HG03565 (cell line): ENCODE results near the gene RAD51B.
A peak's percentile ranks its signal among the peaks of the same experiment; 100 is the strongest.

Experiments
- ATAC-seq: cut with Tn5 transposase; IDR thresholded peaks from one replicate; pipeline ENCODE4 v1.9.1; 2021; ENCODE audit warnings: mild to moderate bottlenecking, moderate library complexity; ENCODE audit not compliant: unreplicated experiment

The RAD51B gene

DNA sequence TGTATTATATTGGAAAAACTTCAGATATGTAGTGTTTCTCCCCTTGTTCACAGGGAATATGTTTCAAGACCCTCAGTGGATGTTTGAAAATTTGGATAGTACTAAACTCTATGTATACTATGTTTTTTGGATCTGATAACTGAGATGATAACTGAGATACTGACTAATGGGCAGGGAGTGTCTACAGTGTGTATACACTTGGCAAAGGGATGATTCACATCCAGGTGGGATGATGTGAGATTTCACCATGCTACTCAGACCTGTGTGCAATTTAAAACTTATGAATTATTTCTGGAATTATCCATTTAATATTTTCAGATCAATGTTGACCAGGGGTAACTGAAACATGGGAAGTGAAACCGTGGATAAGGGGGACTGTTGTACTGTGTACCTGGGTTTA, 13.8 kb downstream of the RAD51B start:
- ATAC-seq, result no peak

DNA sequence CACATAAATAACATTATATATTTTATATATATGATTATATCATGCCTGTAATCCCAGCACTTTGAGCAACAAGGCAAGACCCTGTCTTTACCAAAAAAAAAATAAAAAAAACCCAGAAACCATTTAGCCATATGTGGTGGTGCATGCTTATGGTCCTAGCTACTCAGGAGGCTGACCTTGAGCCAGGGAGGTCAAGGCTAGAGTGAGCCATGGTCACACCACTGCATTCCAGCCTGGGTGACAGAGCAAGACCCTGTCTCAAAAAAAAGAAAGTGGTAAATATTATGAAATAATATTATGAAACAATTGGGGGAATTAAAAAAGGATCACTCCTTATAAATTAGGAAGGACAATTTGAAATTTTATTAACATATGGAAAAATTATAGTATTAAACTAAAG, 16.0 kb downstream of the RAD51B start:
- ATAC-seq, result no peak

DNA sequence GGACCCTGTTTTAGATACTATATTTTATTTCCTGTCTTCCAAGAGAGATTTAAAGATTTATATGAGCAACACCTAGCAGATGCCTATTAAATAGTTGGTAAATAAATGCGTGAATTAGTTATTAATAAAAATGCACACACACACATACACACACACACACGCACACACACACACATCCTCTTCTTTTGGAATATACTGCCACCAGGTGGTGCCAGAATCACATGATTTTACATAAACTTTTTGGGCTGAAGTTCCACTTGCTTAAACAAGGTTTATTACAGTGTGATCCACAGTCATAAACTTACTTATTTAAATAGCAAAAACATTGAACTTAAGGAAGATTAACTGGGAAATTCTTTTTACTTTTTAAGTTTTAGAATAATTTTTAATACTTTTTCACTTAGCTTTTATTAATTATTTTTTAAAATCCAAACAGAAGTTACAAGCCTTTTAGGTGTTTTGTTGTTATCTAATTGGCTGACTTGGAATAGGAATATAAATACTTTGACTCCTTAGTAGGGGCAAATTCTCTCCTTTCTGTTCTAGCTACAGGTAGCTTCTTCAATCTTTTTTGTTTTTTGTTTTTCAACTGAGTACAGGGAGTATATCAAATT, 17.5 kb downstream of the RAD51B start:
- no peak for ATAC-seq

GRCh38 chr14:67846029-67846610, 26.5 kb downstream of the RAD51B start:
- no peak for ATAC-seq

DNA sequence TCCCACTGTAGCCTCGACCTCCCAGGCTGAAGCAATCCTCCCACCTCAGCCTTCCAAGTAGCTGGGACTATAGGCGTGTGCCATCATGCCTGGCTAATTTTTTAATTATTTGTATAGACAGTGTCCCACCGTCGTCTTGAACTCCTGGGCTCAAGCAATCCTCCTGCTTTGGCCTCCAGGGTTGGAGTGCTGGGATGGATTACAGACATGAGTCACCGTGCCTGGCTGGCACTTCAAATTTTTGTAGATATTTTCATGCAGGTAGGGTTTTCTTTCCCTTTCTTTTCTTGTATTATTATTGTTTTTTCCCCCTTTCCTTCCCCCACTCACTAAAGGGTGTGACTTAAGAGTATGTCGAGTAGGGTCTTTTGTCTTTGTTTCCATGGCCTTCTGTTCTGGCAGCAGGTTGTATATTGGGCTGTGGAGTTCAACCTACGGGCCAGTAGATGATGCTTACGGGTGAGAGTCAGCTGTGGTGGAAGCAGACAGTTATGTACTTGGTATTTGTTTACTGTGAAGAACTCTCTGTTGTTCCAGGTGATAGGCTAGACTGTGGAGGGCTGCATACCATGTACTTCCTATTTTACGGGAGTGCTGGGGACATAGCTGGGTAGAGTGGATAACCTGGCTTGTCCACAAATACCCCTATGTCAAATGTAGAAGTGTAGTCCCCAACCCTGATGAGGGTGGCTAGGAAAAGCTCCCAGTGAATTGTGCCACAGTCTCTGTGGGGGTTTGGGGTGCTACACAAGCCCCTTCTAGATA, 30.7 kb downstream of the RAD51B start:
- ATAC-seq, result no peak

- ATAC-seq, result no peak
Measured at GRCh38 chr14:67851785-67852410, 32.3 kb downstream of the RAD51B start.

DNA sequence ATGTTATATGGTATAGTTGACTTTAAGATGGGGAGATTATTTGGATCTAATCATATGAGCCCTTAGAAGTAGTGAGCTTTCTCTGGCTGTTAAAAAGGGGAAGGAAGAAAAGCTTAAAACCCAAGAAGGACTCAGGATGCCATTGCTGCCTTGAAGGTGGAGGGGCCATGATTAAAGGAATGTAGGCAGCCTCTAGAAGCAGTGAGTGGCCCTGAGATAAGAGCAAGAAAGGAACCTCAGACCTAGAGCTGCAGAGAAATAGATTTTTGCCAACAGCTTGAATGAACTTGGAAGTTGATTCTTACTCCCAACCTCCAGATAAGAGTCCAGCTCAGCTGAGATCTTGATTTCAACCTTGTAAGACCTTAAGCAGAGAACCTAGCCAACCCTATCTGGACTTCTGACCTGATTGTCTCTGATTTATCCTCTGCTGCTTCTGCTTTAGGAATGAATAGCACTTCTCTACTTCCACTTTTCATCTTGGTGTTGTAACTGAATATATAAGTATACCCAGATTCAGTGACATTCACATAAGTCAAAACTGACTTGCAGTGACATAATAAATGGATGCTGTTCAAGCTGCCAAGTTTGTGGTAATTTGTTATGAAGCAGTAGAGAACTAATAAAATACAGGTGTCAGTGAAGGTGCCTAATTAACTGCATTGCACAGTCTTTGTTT, 33.5 kb downstream of the RAD51B start:
- ATAC-seq, result no peak

- ATAC-seq, result no peak
Measured at GRCh38 chr14:67853715-67854114, 34.1 kb downstream of the RAD51B start.

- no peak for ATAC-seq
Measured at GRCh38 chr14:67856827-67857226, 37.2 kb downstream of the RAD51B start.

DNA sequence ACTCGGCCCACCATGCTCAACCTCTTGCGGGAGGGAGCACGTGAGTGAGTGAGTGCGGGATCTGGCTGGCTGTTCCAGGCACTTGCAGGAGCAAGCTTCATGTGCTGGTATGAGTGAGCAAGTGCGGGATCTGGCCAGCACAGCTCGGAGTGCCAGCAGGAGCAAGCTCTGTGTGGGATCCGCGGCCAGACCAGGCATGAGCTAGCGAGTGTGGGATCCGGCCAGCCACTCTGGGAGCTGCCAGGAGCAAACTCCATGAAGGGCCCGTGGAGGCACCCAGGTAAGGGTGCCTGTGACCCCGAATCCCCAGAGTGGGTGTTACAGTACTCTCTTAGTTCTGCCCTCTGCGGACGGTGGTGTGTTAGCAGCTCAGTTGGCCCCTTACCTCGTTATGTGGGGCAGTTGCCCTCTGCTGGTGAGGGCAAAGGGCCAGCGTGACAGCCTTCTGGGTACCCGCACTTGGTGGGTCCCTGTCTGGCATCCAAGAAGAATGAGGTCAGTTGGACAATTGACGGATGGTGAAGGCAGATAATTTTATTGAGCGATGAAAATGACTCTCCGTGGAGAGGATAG, 38.3 kb downstream of the RAD51B start:
- no peak for ATAC-seq

DNA sequence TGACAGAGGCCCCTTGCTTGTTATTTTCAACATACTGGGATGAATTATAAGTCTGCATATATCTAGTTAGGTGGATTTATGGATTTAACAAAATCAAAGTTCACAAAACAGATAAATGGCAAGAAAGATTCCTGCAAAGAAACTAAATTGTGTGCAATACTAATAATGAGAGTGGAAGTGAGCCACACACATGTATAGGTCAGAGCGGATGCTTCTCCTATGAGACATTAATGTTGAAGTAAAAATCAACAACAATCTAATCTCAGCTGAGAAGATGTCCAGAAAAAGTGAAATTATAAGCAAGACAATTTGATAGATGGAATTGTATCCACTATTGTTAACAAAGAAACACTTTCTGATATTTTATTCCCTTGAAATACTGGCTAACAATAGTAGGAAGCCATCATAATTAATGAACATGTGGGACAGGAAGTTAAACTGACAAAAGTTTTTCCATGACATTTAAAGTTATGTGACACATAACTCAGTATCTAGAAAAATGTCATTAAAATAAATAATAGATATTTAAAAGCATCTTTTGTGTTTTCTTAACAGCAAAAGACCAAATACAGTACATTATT, 39.7 kb downstream of the RAD51B start:
- no peak for ATAC-seq

DNA sequence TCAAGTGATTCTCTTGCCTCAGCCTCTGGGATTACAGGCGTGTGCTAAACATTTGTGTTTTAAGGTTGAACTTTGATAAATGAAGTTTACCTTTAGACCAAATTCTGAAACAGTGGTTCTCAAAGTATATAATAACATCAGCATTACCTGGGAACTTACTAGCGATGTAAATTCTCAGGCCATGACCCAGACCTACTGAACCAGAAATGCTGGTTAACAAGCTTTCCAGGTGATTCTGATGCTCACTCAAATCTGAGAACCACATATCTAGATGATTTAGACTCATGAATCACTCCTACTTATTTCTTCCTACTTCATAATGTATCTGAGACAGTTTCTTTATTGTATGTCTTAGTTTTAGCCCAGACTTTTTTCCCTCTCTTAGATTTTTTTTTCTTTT, 43.6 kb downstream of the RAD51B start:
- ATAC-seq, result no peak

DNA sequence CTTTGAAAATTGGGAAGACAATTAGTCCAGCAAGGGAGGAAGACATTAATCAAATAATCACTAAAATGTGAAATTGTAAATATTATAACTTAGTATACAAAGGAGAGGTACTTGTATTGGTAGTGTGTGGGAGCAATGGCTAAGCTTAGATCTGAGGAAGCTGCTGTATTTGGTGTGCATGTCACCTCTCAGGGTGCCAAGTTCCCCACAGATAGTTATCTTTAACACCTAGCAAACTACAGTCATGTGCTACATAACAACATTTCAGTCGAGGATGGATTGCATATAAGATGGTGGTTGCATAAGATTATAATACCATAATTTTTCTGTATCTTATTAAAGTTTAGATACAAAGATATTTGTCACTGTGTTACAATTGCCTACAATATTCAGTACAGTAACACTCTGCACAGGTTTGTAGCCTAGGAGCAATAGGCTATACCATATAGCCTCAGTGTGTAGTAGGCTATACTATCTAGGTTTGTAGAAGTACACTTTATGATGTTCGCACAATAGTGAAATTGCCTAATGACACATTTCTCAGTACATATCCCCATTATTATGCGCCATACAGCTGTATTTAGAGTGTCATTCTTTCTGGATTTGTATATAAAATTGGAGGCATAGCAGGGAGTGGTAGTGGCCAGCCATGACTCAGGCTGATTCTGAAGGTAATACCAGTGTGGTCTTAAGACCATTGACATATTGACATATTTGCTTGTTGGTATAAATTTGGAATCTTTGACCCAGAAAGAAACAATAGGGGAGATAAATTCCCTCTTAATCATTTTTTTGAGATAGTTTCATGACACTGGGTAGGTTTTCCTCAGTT, 55.8 kb downstream of the RAD51B start:
- ATAC-seq, result no peak

- ATAC-seq, result no peak
Measured at GRCh38 chr14:67879026-67879425, 59.4 kb downstream of the RAD51B start.

DNA sequence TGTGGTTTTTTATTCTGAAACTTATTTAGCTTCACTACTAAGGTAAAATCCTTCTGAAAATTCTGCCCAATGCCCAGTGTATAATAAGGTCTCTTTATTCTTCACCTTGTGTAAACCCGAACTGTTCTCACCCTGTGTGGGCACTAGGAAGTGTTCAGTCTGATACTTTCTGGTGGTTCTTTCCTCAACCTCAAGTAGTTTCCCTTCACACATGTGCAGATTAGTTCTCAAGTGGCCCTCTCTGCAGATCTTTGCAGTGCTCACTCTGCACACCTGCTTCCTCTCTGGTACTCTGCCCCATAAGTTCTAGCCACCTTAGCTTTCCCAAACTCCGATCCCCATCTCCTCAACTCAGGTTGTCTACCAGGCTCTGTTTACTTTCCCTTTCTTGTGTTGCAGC, 61.6 kb downstream of the RAD51B start:
- peak; percentile 75 for ATAC-seq

- no peak for ATAC-seq
Measured at GRCh38 chr14:67882986-67883555, 63.5 kb downstream of the RAD51B start.

GRCh38 chr14:67883717-67884116, 64.1 kb downstream of the RAD51B start:
- no peak for ATAC-seq

- ATAC-seq, result no peak
Measured at GRCh38 chr14:67886191-67886590, 66.6 kb downstream of the RAD51B start.

GRCh38 chr14:67887478-67887877, 67.9 kb downstream of the RAD51B start:
- no peak for ATAC-seq
